A673 (cell line): Measurements from ENCODE around the gene RUNDC3A.

Experiments used
- CTCF ChIP-seq: fragments of 300-800, 200-600 bp; sonication (generic); conservative IDR thresholded peaks from 2 replicates; pipeline ENCODE4 v1.5.1; 2017; ENCODE audit warnings: low read depth, mild to moderate bottlenecking, antibody characterized with exemption, low read length, moderate library complexity, mixed read lengths
- EZH2 ChIP-seq: fragments of 200-600 bp; sonication (generic); IDR thresholded peaks from 2 replicates; pipeline ENCODE4 v1.6.1; 2017; ENCODE audit warnings: borderline replicate concordance, low read depth, mild to moderate bottlenecking, mixed read lengths, antibody characterized with exemption, low read length; ENCODE audit not compliant: poor library complexity, severe bottlenecking

- TF ChIP-seq EZH2 = no peak
- no peak for TF ChIP-seq CTCF
Measured at GRCh38 chr17:44349553-44350070, 41.2 kb downstream of the RUNDC3A start.
